ENCODE results near the gene GLCCI1. TPM values are rescaled to one million over a fixed set of nuclear protein-coding genes. Genes with fewer than 3 reads are reported as not detected.
"Not testable (repeated sequence)": the region's sequence is repeated elsewhere in the genome, so short reads cannot be mapped to it uniquely, and the experiment has no call there.

GLCCI1 gene
- total RNA-seq, 1 donor from 2014 or later, result 0.39 TPM

DNA sequence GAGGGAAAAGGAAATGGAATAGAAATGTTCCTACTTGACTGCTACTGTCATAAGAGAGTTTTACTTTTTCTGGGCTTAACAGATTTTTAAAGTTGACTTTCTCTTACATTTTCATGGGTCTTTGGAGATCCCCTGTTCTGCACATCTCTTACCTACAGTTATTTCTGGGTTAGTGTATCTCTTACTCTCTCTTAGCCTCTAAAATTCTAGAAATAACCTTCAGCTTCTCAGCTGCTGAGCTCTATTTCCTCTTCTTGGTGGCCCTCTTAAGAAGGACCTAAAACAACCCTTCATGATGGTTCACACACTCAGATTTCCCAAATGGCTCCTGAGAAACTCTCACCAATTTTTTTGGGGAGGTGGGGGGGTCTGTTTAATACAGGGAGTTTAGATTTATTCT lies 79.5 kb downstream of the GLCCI1 start:
- not testable (repeated sequence) for DNase-seq (ENCODE audit: low read depth in 2 of 2)

DNA sequence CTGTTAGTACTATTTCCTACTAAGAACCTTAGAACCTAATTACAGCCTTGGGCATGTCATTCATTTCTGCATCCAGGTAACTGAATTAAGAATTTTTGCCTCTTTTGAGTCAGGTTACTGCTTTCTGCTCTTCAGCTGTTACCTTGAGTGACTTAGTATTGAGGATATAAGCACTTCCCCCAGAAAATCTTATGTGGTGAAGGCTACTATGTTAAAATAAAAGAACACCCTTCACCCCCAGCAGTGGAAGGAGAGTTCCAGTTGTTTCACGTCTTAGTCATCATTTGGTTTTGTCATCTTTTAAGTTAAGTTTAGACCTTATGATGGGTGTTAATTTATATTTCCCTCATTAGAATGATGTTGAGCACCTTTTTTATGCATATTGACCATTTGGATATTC lies 82.8 kb downstream of the GLCCI1 start:
- DNase-seq (ENCODE audit: low read depth in 2 of 2), result no peak

DNA sequence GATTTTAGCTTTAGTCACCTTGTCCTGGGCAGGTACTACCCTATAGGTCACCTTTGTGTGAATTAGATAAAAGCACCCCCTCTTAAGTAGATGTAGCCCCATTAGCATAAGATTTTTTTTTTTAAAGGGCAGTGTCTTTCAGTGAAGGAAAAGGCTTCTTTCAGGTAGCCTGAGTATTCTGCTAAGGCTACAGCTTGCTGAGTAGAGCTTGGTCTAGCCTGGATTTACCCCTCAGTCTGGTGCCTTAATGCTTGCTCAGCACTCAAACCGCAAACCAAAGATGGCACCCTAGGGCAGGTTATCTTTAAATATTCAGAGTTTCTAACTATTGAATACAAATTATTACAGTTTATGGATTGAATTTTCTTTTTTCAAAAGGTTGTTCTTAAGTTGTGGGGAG lies 83.4 kb downstream of the GLCCI1 start:
- no peak for DNase-seq (ENCODE audit: low read depth in 2 of 2)

DNA sequence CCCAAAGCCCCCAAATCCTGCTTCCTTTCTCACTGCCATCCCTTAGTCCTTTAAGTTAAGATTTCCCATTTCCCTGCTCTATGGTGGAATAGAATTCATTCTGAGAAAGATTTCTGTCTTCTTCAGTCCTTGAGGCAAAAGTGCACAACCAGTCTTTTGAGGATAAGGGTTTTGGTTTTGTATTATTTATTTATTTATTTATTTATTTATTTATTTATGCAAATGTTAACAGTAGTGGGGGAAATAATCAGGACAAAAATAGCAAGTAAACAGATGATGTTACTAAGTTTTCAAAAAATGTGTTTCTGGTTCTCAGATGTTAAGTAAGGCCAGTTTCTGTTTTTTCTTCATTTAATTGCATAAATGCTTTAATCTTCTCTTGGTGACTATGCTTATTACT lies 84.2 kb downstream of the GLCCI1 start:
- DNase-seq (ENCODE audit: low read depth in 2 of 2), result no peak

DNA sequence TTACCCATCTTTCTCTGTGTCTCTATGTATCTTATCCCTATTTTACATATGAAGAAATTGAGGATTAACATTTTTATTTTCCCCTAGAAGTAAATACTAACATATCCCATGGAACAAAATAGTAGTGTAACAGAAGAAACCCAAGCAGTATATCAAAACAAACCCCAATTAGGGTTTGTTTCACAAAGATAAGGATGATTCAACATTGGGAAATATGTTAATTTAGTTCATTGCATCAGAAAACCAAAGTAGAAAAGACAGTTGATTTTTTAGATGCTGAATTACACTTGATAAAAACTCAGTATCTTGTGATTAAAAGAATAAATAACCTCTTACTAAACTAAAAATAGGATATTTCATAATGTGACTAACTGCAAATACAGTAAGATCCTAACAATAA lies 87.8 kb downstream of the GLCCI1 start:
- DNase-seq (ENCODE audit: low read depth in 2 of 2), result no peak

DNA sequence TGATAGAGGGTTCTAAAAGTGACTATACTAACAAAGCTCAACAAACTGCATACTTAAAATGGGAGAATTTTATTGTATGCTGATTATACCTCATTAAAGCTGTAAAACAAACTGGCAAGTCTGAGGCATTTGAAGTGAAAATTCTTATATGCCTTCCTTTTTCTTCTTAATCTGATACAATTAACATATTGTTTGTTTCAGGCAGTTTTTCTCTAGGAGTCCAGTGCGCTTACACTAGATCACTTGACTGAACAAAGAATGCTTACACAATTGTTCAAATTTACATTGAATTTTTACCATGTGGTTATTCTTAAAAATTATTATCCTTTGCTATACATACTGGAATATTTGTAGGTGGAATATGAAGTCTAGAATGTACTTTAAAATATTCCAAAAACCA lies 89.0 kb downstream of the GLCCI1 start:
- no peak for DNase-seq (ENCODE audit: low read depth in 2 of 2)

DNA sequence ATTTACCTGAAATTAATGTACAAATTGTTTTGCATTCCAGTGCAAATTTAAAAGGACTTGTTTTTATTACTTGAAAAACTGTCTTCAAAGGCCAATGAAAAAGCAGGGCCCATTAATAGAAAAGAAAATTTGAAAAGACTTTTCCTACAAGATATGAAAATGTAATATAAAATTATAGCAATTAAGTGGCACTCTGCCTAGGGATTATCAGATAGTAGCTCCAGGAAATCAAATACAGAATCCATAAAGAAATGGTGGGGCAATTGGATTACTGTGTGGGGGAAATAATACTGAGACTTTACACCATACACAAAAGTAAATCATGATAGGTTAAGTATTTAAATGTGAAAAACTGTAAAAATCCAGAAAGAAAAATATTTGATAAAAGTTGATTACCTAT lies 89.7 kb downstream of the GLCCI1 start:
- DNase-seq (ENCODE audit: low read depth in 2 of 2), result no peak

DNA sequence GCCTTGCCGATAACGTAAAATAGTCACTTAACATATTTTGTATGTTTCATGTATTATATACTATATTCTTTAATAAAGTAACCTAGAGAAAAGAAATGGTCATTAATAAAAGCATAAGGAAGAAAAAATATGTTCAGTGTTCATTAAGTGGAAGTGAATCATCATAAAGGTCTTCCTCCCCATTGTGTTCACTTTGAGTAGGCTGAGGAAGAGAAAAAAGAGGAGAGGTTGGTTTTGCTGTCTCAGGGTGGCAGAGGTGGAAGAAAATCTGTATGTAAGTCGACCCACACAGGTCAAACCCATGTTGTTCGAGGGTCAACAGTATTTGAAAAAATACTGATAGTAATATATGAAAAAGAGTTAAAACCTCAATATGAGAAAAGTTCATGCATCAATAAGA lies 90.3 kb downstream of the GLCCI1 start:
- DNase-seq (ENCODE audit: low read depth in 2 of 2), result peak in 1 of 2 donors; percentile 75

DNA sequence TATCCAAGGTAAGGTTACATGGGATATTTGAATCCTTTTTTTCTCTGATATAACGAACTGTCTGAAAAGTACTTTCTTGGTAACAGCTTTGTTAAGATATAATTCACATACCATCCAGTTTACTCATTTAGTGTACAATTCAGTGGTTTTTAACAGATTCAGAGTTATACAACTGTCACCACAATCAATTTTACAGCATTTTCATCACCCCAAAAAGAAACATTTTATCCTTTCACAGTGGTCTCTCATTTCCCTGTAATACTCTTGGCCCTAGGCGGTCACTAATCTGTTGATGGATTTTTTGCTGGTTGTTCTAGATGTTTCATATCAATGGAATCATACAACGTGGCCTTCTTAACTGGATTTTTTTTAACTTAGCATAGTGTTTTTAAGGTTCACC lies 91.6 kb downstream of the GLCCI1 start:
- no peak for DNase-seq (ENCODE audit: low read depth in 2 of 2)

DNA sequence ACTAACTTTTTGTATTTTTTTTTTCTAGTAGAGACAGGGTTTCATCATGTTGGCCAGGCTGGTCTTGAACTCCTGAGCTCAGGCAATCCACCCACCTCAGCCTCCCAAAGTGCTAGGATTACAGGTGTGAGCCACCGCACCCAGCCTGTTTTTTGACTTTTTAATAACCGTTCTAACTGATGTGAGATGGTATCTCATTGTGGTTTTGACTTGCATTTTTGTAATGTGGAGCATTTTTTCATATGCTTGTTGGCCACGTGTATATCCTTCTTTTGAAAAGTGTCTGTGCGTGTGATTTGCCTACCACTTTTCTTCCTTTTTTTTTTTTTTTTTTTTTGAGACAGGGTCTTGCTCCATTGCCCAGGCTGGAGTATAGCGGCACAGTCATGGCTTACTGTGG lies 94.7 kb downstream of the GLCCI1 start:
- DNase-seq (ENCODE audit: low read depth in 2 of 2), result not testable (repeated sequence)

DNA sequence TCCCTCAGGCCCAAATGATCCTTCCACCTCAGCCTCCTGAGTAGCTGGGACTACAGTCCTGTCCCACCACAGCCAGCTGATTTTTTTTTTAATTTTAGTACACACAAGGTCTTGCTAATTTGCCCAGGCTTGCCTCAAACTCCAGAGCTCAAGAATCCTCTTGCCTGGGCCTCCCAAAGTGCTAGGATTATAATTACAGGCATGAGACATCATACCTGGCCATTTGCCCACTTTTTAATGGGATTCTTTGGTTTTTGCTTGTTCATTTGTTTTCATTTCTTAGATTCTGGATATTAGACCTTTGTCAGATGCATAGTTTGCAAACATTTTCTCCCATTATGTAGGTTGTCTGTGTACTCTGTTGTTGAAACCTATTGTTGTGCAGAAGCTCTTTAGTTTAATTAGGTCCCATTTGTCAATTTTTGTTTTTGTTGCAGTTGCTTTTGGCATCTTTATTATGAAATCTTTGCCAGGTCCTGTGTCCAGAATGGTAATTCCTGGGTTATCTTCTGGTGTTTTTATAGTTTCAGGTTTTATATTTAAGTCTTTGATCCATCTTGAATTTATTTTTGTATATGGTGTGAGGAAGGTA lies 95.2 kb downstream of the GLCCI1 start:
- DNase-seq (ENCODE audit: low read depth in 2 of 2), result no peak

DNA sequence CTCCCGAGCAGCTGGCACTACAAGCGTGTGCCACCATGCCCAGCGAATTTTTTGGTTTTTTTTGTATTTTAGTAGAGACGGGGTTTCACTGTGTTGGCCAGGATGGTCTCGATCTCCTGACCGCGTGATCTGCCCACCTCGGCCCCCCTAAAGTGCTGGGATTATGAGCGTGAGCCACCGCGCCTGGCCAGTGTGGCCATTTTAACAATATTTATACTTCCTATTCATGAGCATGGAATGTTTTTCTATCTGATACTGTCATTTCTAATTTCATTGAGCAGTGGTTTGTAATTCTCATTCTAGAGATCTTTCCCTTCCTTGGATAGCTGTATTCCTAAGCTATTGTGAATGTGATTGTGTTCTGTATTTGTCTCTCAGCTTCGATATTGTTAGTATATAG lies 96.2 kb downstream of the GLCCI1 start:
- DNase-seq (ENCODE audit: low read depth in 2 of 2), result no peak

DNA sequence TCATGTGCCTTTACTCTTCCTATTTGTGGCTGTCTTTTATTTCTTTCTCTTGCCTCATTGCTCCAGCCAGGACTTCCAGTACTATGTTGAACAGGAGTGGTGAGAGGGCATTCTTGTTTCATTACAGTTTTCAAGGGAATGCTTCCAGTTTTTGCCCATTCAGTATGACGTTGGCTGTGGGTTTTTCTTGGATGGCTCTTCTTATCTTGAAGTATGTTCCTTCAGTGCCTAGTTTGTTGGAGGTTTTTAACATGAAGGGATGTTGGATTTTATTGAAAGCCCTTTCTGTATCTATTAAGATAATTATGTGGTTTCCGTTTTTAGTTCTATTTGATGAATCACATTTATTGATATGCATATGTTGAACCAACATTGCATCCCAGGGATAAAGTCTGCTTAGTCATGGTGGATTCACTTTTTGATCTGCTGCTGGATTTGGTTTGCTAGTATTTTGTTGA lies 96.8 kb downstream of the GLCCI1 start:
- DNase-seq (ENCODE audit: low read depth in 2 of 2), result no peak

DNA sequence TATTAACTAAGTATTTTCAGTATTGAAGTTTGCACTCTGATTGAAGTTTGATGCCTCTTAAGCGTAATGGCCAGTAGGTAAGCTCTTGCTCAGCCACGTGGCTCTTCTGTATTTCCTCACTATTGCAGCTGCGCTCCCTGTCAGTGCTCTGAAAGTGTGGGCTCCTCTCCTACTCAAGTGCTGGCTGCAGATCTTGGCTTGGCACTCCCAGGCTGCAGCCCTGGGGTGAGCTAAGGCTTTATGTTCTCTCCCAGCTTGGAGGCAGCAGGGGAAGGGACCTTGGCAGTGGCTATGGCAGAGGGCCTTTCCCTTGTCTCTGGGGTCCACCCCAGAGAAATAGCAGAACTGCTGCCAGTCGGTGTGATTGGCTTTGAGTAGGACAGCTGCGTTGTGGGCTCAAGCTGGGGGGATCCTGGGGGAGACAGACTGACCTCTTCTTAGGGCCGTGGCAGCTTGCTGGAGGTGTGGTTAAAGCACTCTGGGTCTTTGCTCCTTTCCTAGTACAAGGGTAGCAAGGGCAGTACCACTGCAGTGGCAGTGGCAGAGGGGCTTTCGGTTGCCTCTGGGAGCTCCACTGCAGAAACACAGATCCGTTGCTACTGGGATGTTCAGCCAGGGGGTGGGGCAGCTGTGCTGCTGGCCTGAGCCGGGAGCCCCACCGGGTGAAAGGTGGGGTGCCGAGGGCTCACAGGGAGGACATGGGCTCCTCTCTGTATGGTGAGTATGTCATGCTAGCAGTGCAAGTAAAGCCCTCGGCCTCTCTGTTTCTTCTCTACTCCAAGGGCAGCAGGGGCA lies 100.5 kb downstream of the GLCCI1 start:
- no peak for DNase-seq (ENCODE audit: low read depth in 2 of 2)

DNA sequence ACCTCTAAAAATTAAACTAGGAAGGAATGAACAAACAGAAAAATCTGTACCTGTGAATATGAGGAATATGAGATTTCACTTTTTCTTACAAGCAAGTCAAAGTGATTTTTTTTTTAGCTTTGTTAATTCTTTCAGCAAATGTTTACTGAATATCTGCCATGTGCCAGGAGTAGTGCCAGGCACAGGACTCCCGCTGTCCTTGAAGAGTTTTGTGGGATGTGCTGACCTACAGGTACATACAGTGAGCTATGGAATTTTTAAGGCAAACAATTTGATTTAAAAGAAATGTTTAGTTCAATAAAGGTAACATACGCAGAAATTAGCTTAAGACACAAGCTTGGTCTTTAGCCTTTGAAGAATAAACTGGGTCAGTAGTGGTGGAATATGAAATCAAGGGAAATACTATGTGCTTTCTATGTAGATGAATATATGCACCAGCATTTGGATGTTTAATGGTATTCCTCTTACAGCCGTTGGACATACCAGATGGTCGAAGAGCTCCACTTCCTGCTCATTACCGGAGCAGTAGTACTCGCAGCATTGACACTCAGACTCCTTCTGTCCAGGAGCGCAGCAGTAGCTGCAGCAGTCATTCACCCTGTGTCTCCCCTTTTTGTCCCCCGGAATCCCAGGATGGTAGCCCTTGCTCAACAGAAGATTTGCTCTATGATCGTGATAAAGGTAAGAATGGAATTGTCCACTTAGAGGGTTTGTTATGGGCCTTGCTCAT lies 102.0 kb downstream of the GLCCI1 start:
- no peak for DNase-seq (ENCODE audit: low read depth in 2 of 2)

DNA sequence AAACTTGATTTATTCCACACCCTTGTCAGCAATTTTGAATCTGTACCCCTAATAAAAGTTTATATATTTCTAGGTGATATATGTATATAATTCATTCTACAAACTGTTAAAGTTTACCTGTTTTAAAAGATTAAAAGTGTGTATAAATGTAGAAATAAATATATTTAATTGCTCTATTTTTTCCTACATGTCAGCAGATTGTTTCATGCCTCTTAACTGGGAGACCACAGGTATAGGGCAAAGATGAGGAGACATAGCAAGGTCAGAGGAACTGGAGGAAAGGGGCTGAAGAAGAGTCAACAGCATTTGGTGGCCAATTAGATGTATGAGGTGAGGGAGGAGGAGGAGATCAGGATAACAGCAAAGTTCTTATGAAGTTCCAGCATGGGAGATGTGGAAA lies 109.8 kb downstream of the GLCCI1 start:
- DNase-seq (ENCODE audit: low read depth in 2 of 2), result no peak

DNA sequence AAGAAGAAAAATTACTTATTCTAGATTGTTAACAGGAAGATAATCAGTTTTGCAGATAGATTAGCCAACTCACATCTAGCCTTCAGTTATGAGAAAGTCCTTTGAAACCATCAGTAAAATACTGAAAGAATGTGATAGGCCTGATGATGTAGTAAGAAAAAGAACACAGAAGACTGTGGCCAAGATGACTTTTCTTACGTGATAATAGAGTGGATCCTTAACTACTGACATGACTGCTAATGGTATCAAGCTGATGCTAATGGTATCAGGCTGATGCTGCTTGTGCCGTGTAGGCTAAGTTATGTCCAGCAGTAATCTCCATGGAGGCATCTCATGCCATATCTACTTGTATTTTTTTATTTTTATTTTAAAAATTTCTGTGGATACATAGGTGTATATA lies 114.2 kb downstream of the GLCCI1 start:
- no peak for DNase-seq (ENCODE audit: low read depth in 2 of 2)

DNA sequence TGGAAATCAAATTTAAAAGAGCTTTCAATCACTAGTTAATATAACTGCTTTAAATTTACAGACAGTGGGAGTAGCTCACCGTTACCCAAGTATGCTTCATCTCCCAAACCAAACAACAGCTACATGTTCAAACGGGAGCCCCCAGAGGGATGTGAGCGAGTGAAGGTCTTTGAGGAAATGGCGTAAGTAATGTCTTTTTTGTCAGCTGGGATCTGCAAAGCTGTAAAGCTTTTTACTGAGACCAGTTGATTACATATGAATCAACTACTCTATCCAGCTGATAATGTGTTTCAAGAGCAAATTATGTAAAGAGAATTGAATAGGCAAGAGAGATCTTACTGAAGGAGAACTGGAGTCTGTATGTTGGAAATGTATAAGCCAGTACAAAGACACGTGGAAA lies 116.2 kb downstream of the GLCCI1 start:
- no peak for DNase-seq (ENCODE audit: low read depth in 2 of 2)

DNA sequence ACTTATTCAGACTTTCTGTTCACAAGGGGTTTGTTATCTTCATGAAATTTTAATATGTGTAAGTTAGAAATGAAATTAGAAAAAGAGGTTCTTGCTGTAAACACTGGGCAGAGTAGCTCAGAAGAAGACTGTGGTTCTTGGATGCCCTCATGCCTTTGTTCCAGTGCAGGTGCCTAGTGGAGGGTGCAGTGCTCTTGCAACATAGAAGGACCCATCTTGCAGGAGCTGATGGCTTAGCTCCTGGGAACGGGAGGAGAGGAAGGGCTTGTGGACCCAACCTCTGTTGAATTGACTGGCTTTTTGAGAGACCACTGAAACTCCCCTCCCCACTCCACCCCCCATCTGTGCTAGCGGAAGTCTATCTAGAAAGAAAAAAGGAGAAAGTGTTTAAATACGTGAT lies 116.8 kb downstream of the GLCCI1 start:
- no peak for DNase-seq (ENCODE audit: low read depth in 2 of 2)

DNA sequence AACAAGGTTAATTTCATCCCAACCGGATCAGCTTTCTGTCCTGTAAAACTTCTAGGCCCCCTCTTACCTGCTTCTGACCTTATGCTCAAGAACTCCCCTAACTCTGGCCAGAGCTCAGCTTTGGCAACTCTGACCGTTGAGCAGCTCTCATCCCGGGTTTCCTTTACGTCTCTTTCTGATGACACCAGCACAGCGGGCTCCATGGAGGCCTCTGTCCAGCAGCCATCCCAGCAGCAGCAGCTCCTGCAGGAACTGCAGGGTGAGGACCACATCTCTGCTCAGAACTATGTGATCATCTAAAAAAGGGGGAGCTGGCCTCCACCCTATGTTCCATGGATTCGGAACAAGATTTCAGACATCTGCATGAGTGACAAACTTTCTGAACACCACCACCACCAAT lies 117.6 kb downstream of the GLCCI1 start:
- DNase-seq (ENCODE audit: low read depth in 2 of 2), result no peak

DNA sequence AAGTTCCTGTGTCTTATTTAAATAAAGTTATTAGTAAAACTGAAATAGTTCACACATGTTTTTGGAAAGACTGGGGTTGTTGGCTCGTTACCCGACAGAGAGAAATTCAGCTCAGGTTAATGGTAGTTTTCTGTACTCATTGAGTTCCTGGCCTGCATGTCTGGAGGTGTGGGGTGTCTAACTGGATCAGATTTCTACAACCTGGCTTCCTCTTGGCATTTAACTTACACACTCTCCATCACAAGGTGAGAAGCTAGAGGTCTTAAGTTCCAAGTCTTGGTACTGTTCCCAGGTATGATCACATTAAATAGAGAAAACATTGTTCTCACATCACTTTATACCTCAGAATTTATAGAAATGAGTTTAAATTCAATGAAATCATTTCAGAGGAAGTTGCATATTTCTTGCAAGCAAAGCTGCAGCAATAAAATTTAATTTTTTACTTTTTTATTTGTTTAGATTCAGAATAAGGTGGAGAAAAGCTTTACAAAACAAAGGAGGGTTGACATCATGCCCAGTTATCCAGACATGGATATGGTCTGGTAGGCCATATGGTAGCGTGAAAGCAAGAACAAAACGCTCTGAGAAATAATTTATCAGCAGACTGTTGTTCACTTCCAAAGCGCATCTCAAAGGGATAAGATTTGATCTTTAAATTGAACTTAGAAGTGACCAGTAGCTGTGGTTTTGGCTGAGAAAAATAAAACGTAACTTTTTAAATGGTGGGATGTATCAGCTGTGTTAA lies 120.6 kb downstream of the GLCCI1 start:
- DNase-seq (ENCODE audit: low read depth in 2 of 2), result no peak

DNA sequence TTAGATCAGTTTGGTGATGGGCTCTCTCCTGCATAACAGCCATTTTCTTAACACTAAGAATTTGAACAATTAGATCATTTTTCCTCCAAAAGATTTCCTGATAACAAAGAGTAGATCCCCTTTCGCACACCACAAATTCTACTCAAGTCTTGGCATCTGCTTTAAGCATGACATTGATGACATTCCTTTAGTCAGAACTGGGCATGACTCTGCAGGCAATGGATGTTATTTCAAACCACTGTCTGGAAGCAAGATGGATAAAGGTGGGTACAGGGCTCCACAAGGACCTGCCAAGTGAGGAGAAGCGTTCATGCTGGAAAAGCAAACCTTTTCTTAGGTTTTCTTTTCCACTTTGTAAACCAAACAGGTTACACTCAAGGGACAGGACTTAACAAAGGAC lies 123.5 kb downstream of the GLCCI1 start:
- DNase-seq (ENCODE audit: low read depth in 2 of 2), result no peak
